CMK (cell line): ENCODE data around the gene MED12.
A peak's percentile ranks its signal among the peaks of the same experiment; 100 is the strongest.
"Not testable (repeated sequence)": the region's sequence is repeated elsewhere in the genome, so short reads cannot be mapped to it uniquely, and the experiment has no call there.

ENCODE experiments used
- DNase-seq: peaks from one replicate; pipeline ENCODE4 v3.0.0-alpha.2; 2010; ENCODE audit warnings: low read depth

MED12 gene

GRCh38 chrX:71162981-71163380, 44.6 kb downstream of the MED12 start:
- DNase-seq: no peak

GRCh38 chrX:71164071-71164470, 45.7 kb downstream of the MED12 start:
- no peak for DNase-seq

- no peak for DNase-seq
These were observed 48.1 kb downstream of the MED12 start for GRCh38 chrX:71166461-71166860.

GRCh38 chrX:71167031-71167781, 48.8 kb downstream of the MED12 start:
- DNase-seq: no peak

GRCh38 chrX:71168134-71168533, 49.7 kb downstream of the MED12 start:
- DNase-seq: no peak

GRCh38 chrX:71169586-71169985, 51.2 kb downstream of the MED12 start:
- no peak for DNase-seq

GRCh38 chrX:71170660-71171059, 52.3 kb downstream of the MED12 start:
- no peak for DNase-seq

- no peak for DNase-seq
These were observed 52.9 kb downstream of the MED12 start for GRCh38 chrX:71171110-71171801.

- DNase-seq: no peak
These were observed 55.0 kb downstream of the MED12 start for GRCh38 chrX:71173440-71173839.

GRCh38 chrX:71174795-71175194, 56.4 kb downstream of the MED12 start:
- DNase-seq: no peak

- DNase-seq: no peak
These were observed 57.1 kb downstream of the MED12 start for GRCh38 chrX:71175531-71175930.

- DNase-seq: no peak
These were observed 58.9 kb downstream of the MED12 start for GRCh38 chrX:71177327-71177726.

GRCh38 chrX:71178908-71179307, 60.5 kb downstream of the MED12 start:
- DNase-seq: no peak

- DNase-seq: not testable (repeated sequence)
These were observed 62.3 kb downstream of the MED12 start for GRCh38 chrX:71180579-71181265.

- DNase-seq: no peak
These were observed 63.1 kb downstream of the MED12 start for GRCh38 chrX:71181558-71181909.

- DNase-seq: peak; percentile 69
These were observed 63.8 kb downstream of the MED12 start for GRCh38 chrX:71181910-71182799.

GRCh38 chrX:71182871-71183270, 64.5 kb downstream of the MED12 start:
- no peak for DNase-seq

GRCh38 chrX:71183341-71183740, 64.9 kb downstream of the MED12 start:
- no peak for DNase-seq

GRCh38 chrX:71184092-71184491, 65.7 kb downstream of the MED12 start:
- DNase-seq: no peak

- DNase-seq: no peak
These were observed 66.6 kb downstream of the MED12 start for GRCh38 chrX:71184803-71185495.

- DNase-seq: no peak
These were observed 72.9 kb downstream of the MED12 start for GRCh38 chrX:71191248-71191647.
